ENCODE results near the gene DSP. TPM values are rescaled to one million over a fixed set of nuclear protein-coding genes. Genes with fewer than 3 reads are reported as not detected.

Gene DSP
- total and polyA plus RNA-seq, 4 donors = 0.41 to 22.8 (median 5.2) TPM

DNA sequence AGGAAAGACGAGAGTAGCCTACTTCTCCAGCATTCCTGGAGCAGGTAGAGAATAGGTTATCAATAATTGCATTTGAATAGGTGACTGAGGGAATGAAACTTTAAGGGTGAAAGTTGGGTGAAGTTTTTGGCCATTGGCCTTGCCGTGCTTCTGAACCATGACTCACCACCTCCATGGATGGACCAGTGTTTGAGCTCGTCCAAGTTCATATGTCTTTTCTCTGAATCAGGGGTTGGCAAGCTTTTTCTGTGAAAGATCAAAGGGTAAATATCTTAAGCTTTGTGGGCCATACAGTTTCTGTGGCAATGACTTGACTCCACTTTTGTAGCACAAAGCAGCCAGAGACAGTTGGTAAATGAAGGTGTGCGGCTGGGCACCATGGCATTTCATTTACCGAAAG, 80.3 kb downstream of the DSP start:
- no peak for ATAC-seq (ENCODE audit: low FRiP score)
- WGBS, 2 donors = 88 to 94% methylated on average over 5 of the region's 5 CpGs

DNA sequence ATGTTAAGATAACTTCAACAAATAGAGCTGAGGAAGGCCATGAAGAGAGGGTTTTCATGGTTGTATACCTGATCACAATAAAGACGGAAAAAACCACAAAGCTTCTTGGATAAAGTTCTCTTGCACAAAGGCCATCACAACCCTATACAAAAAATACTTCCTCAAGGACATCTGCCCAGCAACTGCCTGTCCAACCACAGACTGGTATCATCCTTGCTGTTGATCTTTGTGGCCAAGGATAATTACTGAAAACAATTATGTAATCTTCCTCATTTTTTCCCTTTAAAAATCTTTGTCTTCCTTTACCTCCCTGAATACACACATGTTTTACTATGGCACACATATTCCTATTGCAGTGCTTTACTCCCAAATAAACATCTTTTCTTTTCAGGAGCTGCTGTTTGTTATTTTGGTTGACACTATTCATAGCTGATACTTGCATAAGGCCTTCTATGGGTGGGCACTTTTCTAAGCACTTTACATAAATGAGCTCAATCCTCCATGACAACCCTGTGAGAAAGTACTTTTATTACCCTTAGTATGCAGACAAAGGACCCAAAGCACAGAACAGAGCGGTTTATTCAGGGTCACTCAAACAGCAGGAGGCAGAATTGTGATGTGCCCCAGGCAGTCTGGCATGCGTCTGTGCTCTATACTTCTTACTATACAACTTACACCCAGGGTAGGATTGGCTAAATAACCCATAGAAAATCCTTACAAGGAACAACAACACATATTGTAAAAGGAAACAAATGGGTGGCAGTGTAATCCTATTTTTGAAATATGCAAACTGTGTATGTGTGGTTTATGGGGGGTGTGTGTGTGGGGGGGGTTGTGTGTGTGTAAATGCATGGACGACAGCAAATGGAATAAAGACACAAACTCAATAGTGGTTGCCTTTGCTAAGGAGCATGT, 83.6 kb downstream of the DSP start:
- H3K4me1 ChIP-seq (ENCODE audit: control insufficient read depth in 1 of 2, insufficient read depth in 2 of 2, low read length in 2 of 2) = no peaks in the 10 kb centered on the region
- H3K27ac ChIP-seq (ENCODE audit: low read depth in 1 of 2, low read length in 2 of 2) = no peak overlapping the region
- no peaks in the 10 kb centered on the region for H3K36me3 ChIP-seq (ENCODE audit: control insufficient read depth in 1 of 2, insufficient read depth in 2 of 2, low read length in 1 of 2)
- intact Hi-C loops (cut with DNase I) = no loop called here
- H3K4me3 ChIP-seq (ENCODE audit: low read length in 2 of 2) = no peak overlapping the region
- no peaks in the 10 kb centered on the region for H3K9me3 ChIP-seq (ENCODE audit: control insufficient read depth, low read length)
- DNase-seq = no peak
- no peak for ATAC-seq (ENCODE audit: low FRiP score)
- H3K27me3 ChIP-seq (ENCODE audit: control insufficient read depth in 1 of 2, insufficient read depth in 2 of 2, low read length in 1 of 2) = no peaks in the 10 kb centered on the region
- WGBS, 2 donors = 52 to 59% methylated on average over 4 of the region's 4 CpGs

More for the DNA sequence above, 80.3 kb downstream of the DSP start:
- Histone ChIP-seq H3K27ac (ENCODE audit: low read depth in 1 of 2, low read length in 2 of 2) (no peak overlapping the region), H3K4me1 (ENCODE audit: control insufficient read depth in 1 of 2, insufficient read depth in 2 of 2, low read length in 2 of 2) (no peaks in the 10 kb centered on the region), H3K9me3 (ENCODE audit: control insufficient read depth, low read length) (no peaks in the 10 kb centered on the region), H3K36me3 (ENCODE audit: control insufficient read depth in 1 of 2, insufficient read depth in 2 of 2, low read length in 1 of 2) (no peaks in the 10 kb centered on the region), H3K27me3 (ENCODE audit: control insufficient read depth in 1 of 2, insufficient read depth in 2 of 2, low read length in 1 of 2) (no peaks in the 10 kb centered on the region), H3K4me3 (ENCODE audit: low read length in 2 of 2) (no peak overlapping the region)
- intact Hi-C loops (cut with DNase I) = no loop called here
- DNase-seq = no peak

DNA sequence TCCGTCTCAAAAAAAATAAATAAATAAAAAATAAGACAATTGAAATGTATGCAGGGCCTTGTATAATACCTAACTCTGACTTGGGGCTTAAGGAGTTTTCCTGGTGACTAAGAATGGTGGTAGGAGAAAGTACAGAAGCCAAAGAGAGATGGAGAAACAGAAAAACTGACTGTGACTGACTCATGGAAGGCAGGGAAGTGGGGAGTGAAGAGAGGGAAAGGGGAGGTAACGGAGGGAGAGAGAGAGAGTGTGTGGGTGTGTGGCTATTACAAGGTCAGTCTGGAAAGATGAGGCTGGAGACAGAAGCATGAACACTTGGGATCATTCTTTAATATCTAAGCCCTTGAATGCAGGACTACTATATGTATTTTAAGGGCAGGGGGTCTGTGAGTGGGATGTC, 87.0 kb downstream of the DSP start:
- H3K27ac ChIP-seq (ENCODE audit: low read depth in 1 of 2, low read length in 2 of 2) = no peak overlapping the region
- no peaks in the 10 kb centered on the region for H3K9me3 ChIP-seq (ENCODE audit: control insufficient read depth, low read length)
- WGBS, 2 donors = 71 to 81% methylated on average over 2 of the region's 2 CpGs
- ATAC-seq (ENCODE audit: low FRiP score) = no peak
- DNase-seq = no peak
- no peaks in the 10 kb centered on the region for H3K27me3 ChIP-seq (ENCODE audit: control insufficient read depth in 1 of 2, insufficient read depth in 2 of 2, low read length in 1 of 2)
- no peak overlapping the region for H3K4me3 ChIP-seq (ENCODE audit: low read length in 2 of 2)
- H3K4me1 ChIP-seq (ENCODE audit: control insufficient read depth in 1 of 2, insufficient read depth in 2 of 2, low read length in 2 of 2) = no peaks in the 10 kb centered on the region
- no peaks in the 10 kb centered on the region for H3K36me3 ChIP-seq (ENCODE audit: control insufficient read depth in 1 of 2, insufficient read depth in 2 of 2, low read length in 1 of 2)
- intact Hi-C loops (cut with DNase I) = no loop called here

DNA sequence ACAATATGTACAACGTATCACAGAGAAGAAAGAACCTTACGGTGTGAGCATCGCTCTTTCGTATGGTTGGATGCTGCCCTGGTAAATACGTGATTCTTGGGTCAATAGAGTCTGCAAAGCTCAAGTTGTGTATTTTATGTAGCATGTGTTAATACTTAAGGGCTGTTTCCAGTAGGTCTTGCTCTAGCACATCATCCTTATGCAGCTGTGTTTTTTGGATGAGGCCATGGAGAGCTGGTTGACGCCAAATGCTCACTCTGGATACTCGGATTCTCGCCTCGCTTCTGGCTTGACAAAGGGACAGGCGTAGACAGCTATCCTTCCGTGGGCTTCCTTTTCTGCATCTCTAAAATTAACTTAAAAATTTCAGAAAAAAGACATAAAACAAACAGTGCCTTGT, 87.4 kb downstream of the DSP start:
- Histone ChIP-seq H3K4me1 (ENCODE audit: control insufficient read depth in 1 of 2, insufficient read depth in 2 of 2, low read length in 2 of 2) (no peaks in the 10 kb centered on the region), H3K27me3 (ENCODE audit: control insufficient read depth in 1 of 2, insufficient read depth in 2 of 2, low read length in 1 of 2) (no peaks in the 10 kb centered on the region), H3K27ac (ENCODE audit: low read depth in 1 of 2, low read length in 2 of 2) (no peak overlapping the region), H3K9me3 (ENCODE audit: control insufficient read depth, low read length) (no peaks in the 10 kb centered on the region), H3K36me3 (ENCODE audit: control insufficient read depth in 1 of 2, insufficient read depth in 2 of 2, low read length in 1 of 2) (no peaks in the 10 kb centered on the region), H3K4me3 (ENCODE audit: low read length in 2 of 2) (no peak overlapping the region)
- WGBS, 2 donors = 87 to 92% methylated on average over 11 of the region's 11 CpGs
- DNase-seq (no peak), ATAC-seq (ENCODE audit: low FRiP score) (no peak)
- intact Hi-C loops (cut with DNase I) = no loop called here

DNA sequence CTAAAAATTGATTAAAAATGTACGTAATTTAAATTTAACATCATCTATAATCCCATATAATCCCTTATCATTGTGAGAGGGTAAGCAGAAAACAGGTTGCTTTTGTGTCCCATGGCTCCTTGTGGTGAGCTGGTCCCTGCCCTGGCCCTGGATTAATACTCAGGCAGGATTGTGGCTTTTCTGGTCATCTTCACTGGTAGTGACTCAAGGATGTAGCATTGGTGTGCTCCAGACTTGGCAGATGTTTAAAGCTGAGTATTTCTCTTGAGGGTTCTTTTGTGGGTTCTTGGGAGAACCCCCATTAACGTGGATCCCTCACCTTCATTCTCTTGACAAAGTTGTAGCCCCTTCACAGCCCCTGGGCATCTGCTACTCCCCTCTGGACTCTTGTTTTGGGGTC, 87.8 kb downstream of the DSP start:
- WGBS, 2 donors = 58 to 59% methylated on average over 2 of the region's 2 CpGs
- intact Hi-C loops (cut with DNase I) = no loop called here
- no peaks in the 10 kb centered on the region for H3K9me3 ChIP-seq (ENCODE audit: control insufficient read depth, low read length)
- H3K27me3 ChIP-seq (ENCODE audit: control insufficient read depth in 1 of 2, insufficient read depth in 2 of 2, low read length in 1 of 2) = no peaks in the 10 kb centered on the region
- H3K27ac ChIP-seq (ENCODE audit: low read depth in 1 of 2, low read length in 2 of 2) = no peak overlapping the region
- H3K4me3 ChIP-seq (ENCODE audit: low read length in 2 of 2) = no peak overlapping the region
- H3K4me1 ChIP-seq (ENCODE audit: control insufficient read depth in 1 of 2, insufficient read depth in 2 of 2, low read length in 2 of 2) = no peaks in the 10 kb centered on the region
- ATAC-seq (ENCODE audit: low FRiP score) (no peak), DNase-seq (no peak)
- no peaks in the 10 kb centered on the region for H3K36me3 ChIP-seq (ENCODE audit: control insufficient read depth in 1 of 2, insufficient read depth in 2 of 2, low read length in 1 of 2)

DNA sequence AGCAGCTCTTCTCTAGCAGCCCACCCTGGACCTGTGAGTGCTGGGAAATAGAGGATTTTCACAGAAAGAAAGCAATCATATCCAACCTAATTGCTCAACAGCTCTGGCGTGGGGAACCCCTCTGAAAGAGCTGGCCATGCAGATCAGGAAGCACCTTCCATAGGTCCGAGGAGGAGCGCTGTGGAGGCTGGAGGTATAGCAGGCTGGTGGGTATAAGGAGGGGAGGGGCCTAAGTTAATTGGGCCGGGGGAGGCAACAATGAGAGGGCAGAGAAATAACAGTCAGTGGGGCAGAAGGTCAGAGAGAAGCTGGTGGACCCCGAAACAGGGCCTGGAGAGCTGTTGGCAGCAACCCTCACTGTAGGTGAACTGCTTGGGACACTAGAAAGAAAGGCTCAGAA, 89.3 kb downstream of the DSP start:
- Histone ChIP-seq H3K27me3 (ENCODE audit: control insufficient read depth in 1 of 2, insufficient read depth in 2 of 2, low read length in 1 of 2) (peaks cover 0 to 3% of the 10 kb centered on the region in 2 donors), H3K4me3 (ENCODE audit: low read length in 2 of 2) (no peak overlapping the region), H3K27ac (ENCODE audit: low read depth in 1 of 2, low read length in 2 of 2) (no peak overlapping the region), H3K9me3 (ENCODE audit: control insufficient read depth, low read length) (peaks cover 2% of the 10 kb centered on the region), H3K4me1 (ENCODE audit: control insufficient read depth in 1 of 2, insufficient read depth in 2 of 2, low read length in 2 of 2) (no peaks in the 10 kb centered on the region), H3K36me3 (ENCODE audit: control insufficient read depth in 1 of 2, insufficient read depth in 2 of 2, low read length in 1 of 2) (no peaks in the 10 kb centered on the region)
- intact Hi-C loops (cut with DNase I) = no loop called here
- no peak for ATAC-seq (ENCODE audit: low FRiP score)
- DNase-seq = no peak
- 75 to 79% methylated on average over 5 of the region's 5 CpGs for WGBS, 2 donors

DNA sequence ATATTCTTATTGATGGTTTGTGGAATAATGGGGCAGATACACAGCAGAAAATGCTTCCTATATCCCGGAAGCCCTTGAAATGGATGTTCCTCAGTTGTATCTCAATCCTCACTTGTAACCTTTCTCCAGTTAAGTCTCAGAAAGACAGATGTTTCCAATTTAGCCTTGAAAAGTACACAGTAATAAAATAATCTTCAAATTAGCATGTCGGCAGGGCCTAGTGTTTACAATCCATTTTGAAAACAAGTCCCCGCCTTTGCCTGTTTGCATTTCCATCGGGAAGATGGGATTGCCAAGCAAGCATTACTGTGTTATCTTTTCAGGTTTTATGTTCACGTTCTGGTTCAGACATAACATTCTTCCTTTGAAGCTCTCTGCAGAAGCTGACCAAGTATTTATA, 90.0 kb downstream of the DSP start:
- Histone ChIP-seq H3K4me3 (ENCODE audit: low read length in 2 of 2) (no peak overlapping the region), H3K4me1 (ENCODE audit: control insufficient read depth in 1 of 2, insufficient read depth in 2 of 2, low read length in 2 of 2) (no peaks in the 10 kb centered on the region), H3K9me3 (ENCODE audit: control insufficient read depth, low read length) (peaks cover 2% of the 10 kb centered on the region), H3K27ac (ENCODE audit: low read depth in 1 of 2, low read length in 2 of 2) (no peak overlapping the region), H3K36me3 (ENCODE audit: control insufficient read depth in 1 of 2, insufficient read depth in 2 of 2, low read length in 1 of 2) (no peaks in the 10 kb centered on the region), H3K27me3 (ENCODE audit: control insufficient read depth in 1 of 2, insufficient read depth in 2 of 2, low read length in 1 of 2) (peaks cover 0 to 3% of the 10 kb centered on the region in 2 donors)
- intact Hi-C loops (cut with DNase I) = no loop called here
- DNase-seq (no peak), ATAC-seq (ENCODE audit: low FRiP score) (no peak)
- WGBS, 2 donors = 38 to 48% methylated on average over 5 of the region's 5 CpGs

DNA sequence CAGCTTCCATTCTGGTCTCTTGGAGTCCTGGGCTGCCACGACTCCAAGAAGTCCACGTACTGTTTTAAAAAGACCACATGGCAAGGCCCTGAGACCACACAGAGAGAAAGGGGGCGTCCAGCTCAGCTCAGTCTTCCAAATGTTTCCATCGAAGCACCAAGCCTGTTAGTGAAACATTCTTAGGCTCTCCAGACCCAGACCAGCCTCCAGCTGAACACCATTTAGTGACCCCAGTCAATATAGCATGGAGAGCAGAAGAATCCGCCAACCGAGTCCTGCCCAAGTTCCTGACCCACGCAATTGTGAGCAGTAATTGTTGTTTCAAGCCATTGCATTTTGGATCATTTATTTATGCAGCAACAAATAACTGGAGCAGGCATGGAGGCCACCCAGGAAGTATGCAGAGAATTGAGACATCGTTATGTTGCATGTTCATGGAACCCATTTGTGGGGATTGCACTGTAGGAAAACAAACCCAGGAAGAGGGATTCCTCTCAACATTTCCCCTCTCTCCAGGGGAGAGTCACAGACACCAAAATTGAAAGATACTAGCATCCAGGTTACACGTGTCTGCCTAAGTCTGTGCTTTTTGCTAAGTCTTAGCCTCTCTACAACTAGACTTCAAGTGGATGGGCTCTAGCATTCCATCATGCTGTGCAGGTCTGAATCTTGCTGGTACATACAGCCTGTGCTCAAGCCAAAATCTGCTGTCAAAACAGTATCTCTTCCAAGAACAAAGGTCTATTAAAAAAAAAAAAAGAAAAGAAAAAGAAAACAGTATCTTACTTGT, 91.2 kb downstream of the DSP start:
- no peak for ATAC-seq (ENCODE audit: low FRiP score)
- intact Hi-C loops (cut with DNase I) = no loop called here
- no peaks in the 10 kb centered on the region for H3K4me1 ChIP-seq (ENCODE audit: control insufficient read depth in 1 of 2, insufficient read depth in 2 of 2, low read length in 2 of 2)
- WGBS, 2 donors = 61 to 71% methylated on average over 9 of the region's 9 CpGs
- no peak overlapping the region for H3K27ac ChIP-seq (ENCODE audit: low read depth in 1 of 2, low read length in 2 of 2)
- H3K9me3 ChIP-seq (ENCODE audit: control insufficient read depth, low read length) = peaks cover 2% of the 10 kb centered on the region
- H3K27me3 ChIP-seq (ENCODE audit: control insufficient read depth in 1 of 2, insufficient read depth in 2 of 2, low read length in 1 of 2) = peaks cover 0 to 3% of the 10 kb centered on the region in 2 donors
- H3K36me3 ChIP-seq (ENCODE audit: control insufficient read depth in 1 of 2, insufficient read depth in 2 of 2, low read length in 1 of 2) = no peaks in the 10 kb centered on the region
- H3K4me3 ChIP-seq (ENCODE audit: low read length in 2 of 2) = no peak overlapping the region
- no peak for DNase-seq
